CD14-positive monocyte (primary cell): Measurements from ENCODE around the gene CFAP61. TPM values are rescaled to one million over a fixed set of nuclear protein-coding genes. Genes with fewer than 3 reads are reported as not detected.

Experiments
- DNase-seq, 3 donors: peaks; one replicate each; pipeline ENCODE4 v3.0.0-alpha.2; 2011 to 2022
- H2AFZ ChIP-seq: 2 replicates; pipeline ENCODE4 v1.6.0; 2012; ENCODE audit warnings: mild to moderate bottlenecking, low read depth, low read length, inconsistent platforms; ENCODE audit not compliant: insufficient read depth, poor library complexity, severe bottlenecking
- H3K27ac ChIP-seq, 2 donors: 1 replicate in 1 of 2; 2 replicates in 1 of 2; pipeline ENCODE4 v1.5.1; 2012 to 2013; ENCODE audit warnings: low read length in 2 of 2, control low read depth in 1 of 2, inconsistent platforms in 1 of 2, low read depth in 1 of 2, mild to moderate bottlenecking in 1 of 2
- H3K27me3 ChIP-seq, 2 donors: one replicate each; pipeline versions ENCODE4 v1.6.0 to v1.6.1; 2011 to 2013; ENCODE audit warnings: low read length in 2 of 2; ENCODE audit not compliant: control insufficient read depth in 2 of 2, insufficient read depth in 2 of 2
- H3K36me3 ChIP-seq, 2 donors: replicated peaks in 1 of 2; 1 replicate in 1 of 2; 2 replicates in 1 of 2; pipeline versions ENCODE4 v1.5.1 to v1.6.1; 2012 to 2013; ENCODE audit warnings: low read length in 2 of 2, control low read depth in 1 of 2, inconsistent platforms in 1 of 2, mild to moderate bottlenecking in 1 of 2; ENCODE audit not compliant: insufficient read depth in 2 of 2, control insufficient read depth in 1 of 2
- H3K4me1 ChIP-seq, 2 donors: 1 replicate in 1 of 2; 2 replicates in 1 of 2; pipeline versions ENCODE4 v1.5.1 to v1.6.1; 2012 to 2013; ENCODE audit warnings: low read length in 2 of 2, control low read depth in 1 of 2, inconsistent platforms in 1 of 2, mild to moderate bottlenecking in 1 of 2, moderate library complexity in 1 of 2; ENCODE audit not compliant: insufficient read depth in 2 of 2, control insufficient read depth in 1 of 2
- H3K4me2 ChIP-seq: replicated peaks from 2 replicates; pipeline ENCODE3; 2012; ENCODE audit warnings: low read length, moderate library complexity, mild to moderate bottlenecking; ENCODE audit not compliant: poor library complexity, severe bottlenecking; ENCODE audit errors: extremely low read depth
- H3K4me3 ChIP-seq, 3 experiments: fragments of 200-600 bp in 1 of 3; sonication (generic) in 1 of 3; replicated peaks in 1 of 3; 1 replicate in 2 of 3; 2 replicates in 1 of 3; pipeline ENCODE4 v1.5.1; 2011 to 2013; ENCODE audit warnings: low read length in 3 of 3, mild to moderate bottlenecking in 3 of 3, control low read depth in 2 of 3, low read depth in 2 of 3, inconsistent platforms in 1 of 3, moderate library complexity in 1 of 3
- H3K79me2 ChIP-seq: 2 replicates; pipeline ENCODE4 v1.6.0; 2012; ENCODE audit warnings: mild to moderate bottlenecking, control low read depth, inconsistent platforms, low read length, moderate library complexity; ENCODE audit not compliant: insufficient read depth
- H3K9ac ChIP-seq: 2 replicates; pipeline ENCODE4 v1.6.0; 2017; ENCODE audit warnings: low read length, mild to moderate bottlenecking; ENCODE audit not compliant: insufficient read depth, poor library complexity, severe bottlenecking
- H3K9me3 ChIP-seq, 2 donors: replicated peaks in 1 of 2; 1 replicate in 1 of 2; 2 replicates in 1 of 2; pipeline versions ENCODE4 v1.5.1 to v1.6.1; 2012 to 2013; ENCODE audit warnings: low read length in 2 of 2, control low read depth in 1 of 2; ENCODE audit not compliant: control insufficient read depth in 1 of 2, insufficient read depth in 1 of 2
- H4K20me1 ChIP-seq: 2 replicates; pipeline ENCODE4 v1.6.0; 2012; ENCODE audit warnings: mild to moderate bottlenecking, low read length, control low read depth, moderate library complexity; ENCODE audit not compliant: insufficient read depth
- H3K27ac Mint-ChIP-seq, 7 donors: one replicate each; pipeline ENCODE4 v1.8.0; 2020; ENCODE audit warnings: mild to moderate bottlenecking in 7 of 7, mixed read lengths in 7 of 7, moderate library complexity in 6 of 7, inconsistent platforms in 2 of 7
- H3K27me3 Mint-ChIP-seq, 3 donors: one replicate each; pipeline ENCODE4 v1.8.0; 2021 to 2022; ENCODE audit warnings: low read depth in 3 of 3, mild to moderate bottlenecking in 3 of 3, mixed read lengths in 3 of 3, moderate library complexity in 3 of 3, inconsistent platforms in 1 of 3
- H3K36me3 Mint-ChIP-seq, 2 donors: one replicate each; pipeline ENCODE4 v1.8.0; 2020; ENCODE audit warnings: mixed read lengths in 2 of 2, inconsistent platforms in 1 of 2, mild to moderate bottlenecking in 1 of 2
- H3K4me1 Mint-ChIP-seq: one replicate; pipeline ENCODE4 v1.8.0; 2020; ENCODE audit warnings: mild to moderate bottlenecking, mixed read lengths
- H3K4me3 Mint-ChIP-seq, 2 donors: one replicate each; pipeline ENCODE4 v1.8.0; 2020; ENCODE audit warnings: mild to moderate bottlenecking in 2 of 2, mixed read lengths in 2 of 2, moderate library complexity in 1 of 2
- H3K9me3 Mint-ChIP-seq, 7 donors: one replicate each; pipeline ENCODE4 v1.8.0; 2020 to 2022; ENCODE audit warnings: mixed read lengths in 7 of 7, mild to moderate bottlenecking in 6 of 7, moderate library complexity in 6 of 7, inconsistent platforms in 2 of 7
- WGBS: methylation state at CpG from one replicate; pipeline ENCODE4 v1.1.5; 2013; ENCODE audit warnings: missing lambda C conversion rate; ENCODE audit not compliant: insufficient coverage; 5-methylcytosine and 5-hydroxymethylcytosine counted together
- intact Hi-C, 2 donors: fragments of 100-400 bp; cut with micrococcal nuclease; formaldehyde crosslinking; loops; one replicate each; pipeline versions ENCODE4 v1.15.0 to v1.15.1; 2023
- polyA plus RNA-seq, 3 donors: library from polyadenylated mRNA; depleted of rRNA in 1 of 3; unstranded in 2 of 3; stranded (reverse) in 1 of 3; fragments of 300-500 nt in 2 of 3; fragments of >200 nt in 1 of 3; fragmentation: Illumina TruSeq in 2 of 3; gene quantifications; 1 replicate in 2 of 3; 2 replicates in 1 of 3; pipeline ENCODE4 v1.2.3, GENCODE V29; 2012 to 2021
- TF ChIP-seq, protein P1 (sequence below): fragments of 200-600 bp; IDR thresholded peaks from one replicate; pipeline ENCODE4 v1.8.0; 2022; ENCODE audit warnings: antibody characterized with exemption, mild to moderate bottlenecking

Gene CFAP61
- polyA plus RNA-seq, 3 donors, result not detected

DNA sequence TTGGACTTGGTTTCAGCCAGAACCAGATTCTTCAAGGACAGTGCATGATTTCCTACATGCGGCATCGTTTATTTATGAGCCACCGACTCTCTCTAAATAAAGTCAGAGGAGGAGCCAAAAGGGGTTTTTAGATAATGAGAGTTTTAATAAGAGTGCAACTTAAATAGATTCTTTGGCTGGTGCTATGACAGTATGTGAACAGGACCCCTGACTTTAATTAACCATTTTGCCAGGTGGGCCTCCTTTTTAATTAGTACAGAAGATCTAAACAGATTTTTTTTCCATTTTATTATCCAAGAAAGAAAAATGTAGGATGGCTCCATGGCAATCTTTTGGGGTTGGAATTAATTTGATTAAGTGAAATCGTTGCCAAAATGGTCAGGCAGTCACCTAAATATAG is 240.8 kb downstream of the CFAP61 start:
- no peak for DNase-seq
- Mint-ChIP-seq H3K27ac (no peak overlapping the region), H3K27me3 (peaks cover 0 to 8% (median 0%) of the 10 kb centered on the region in 3 donors), H3K4me3 (no peak overlapping the region), H3K36me3 (no peaks in the 10 kb centered on the region), H3K4me1 (peaks cover 10% of the 10 kb centered on the region), H3K9me3 (peaks cover 0 to 11% (median 0%) of the 10 kb centered on the region in 7 donors)
- H2AFZ ChIP-seq, result no peak overlapping the region
- H3K79me2 ChIP-seq, result no peaks in the 10 kb centered on the region
- H3K4me2 ChIP-seq, result no peak overlapping the region
- intact Hi-C loops, result loop anchor here in 1 of 2 donors (10.0 kb wide), 1 partner anchor 48 kb away; no protein-coding TSS in a partner anchor
- no peak overlapping the region for H3K4me3 ChIP-seq
- no peak overlapping the region for H3K27ac ChIP-seq
- TF ChIP-seq, protein P1, sequence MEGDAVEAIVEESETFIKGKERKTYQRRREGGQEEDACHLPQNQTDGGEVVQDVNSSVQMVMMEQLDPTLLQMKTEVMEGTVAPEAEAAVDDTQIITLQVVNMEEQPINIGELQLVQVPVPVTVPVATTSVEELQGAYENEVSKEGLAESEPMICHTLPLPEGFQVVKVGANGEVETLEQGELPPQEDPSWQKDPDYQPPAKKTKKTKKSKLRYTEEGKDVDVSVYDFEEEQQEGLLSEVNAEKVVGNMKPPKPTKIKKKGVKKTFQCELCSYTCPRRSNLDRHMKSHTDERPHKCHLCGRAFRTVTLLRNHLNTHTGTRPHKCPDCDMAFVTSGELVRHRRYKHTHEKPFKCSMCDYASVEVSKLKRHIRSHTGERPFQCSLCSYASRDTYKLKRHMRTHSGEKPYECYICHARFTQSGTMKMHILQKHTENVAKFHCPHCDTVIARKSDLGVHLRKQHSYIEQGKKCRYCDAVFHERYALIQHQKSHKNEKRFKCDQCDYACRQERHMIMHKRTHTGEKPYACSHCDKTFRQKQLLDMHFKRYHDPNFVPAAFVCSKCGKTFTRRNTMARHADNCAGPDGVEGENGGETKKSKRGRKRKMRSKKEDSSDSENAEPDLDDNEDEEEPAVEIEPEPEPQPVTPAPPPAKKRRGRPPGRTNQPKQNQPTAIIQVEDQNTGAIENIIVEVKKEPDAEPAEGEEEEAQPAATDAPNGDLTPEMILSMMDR, result no peak
- H3K36me3 ChIP-seq, result no peaks in the 10 kb centered on the region
- peaks cover 6 to 8% of the 10 kb centered on the region in 2 donors for H3K4me1 ChIP-seq
- no peaks in the 10 kb centered on the region for H4K20me1 ChIP-seq
- H3K9me3 ChIP-seq, result no peaks in the 10 kb centered on the region
- no CpG with 5 or more reads among the region's 4 CpGs for WGBS
- H3K27me3 ChIP-seq, result no peaks in the 10 kb centered on the region
- H3K9ac ChIP-seq, result no peak overlapping the region

GRCh38 chr20:20293691-20294385 is 241.5 kb downstream of the CFAP61 start:
- no peaks in the 10 kb centered on the region for H3K36me3 Mint-ChIP-seq
- H3K9me3 Mint-ChIP-seq, result peaks cover 0 to 11% (median 0%) of the 10 kb centered on the region in 7 donors
- no peak overlapping the region for H3K4me2 ChIP-seq
- intact Hi-C loops, result loop anchor here in 1 of 2 donors (10.0 kb wide), 1 partner anchor 49 kb away; no protein-coding TSS in a partner anchor
- no peaks in the 10 kb centered on the region for H3K9me3 ChIP-seq
- H3K27me3 Mint-ChIP-seq, result peaks cover 0 to 8% (median 0%) of the 10 kb centered on the region in 3 donors
- H3K4me1 Mint-ChIP-seq, result peaks cover 10% of the 10 kb centered on the region
- H3K4me1 ChIP-seq, result peaks cover 6 to 8% of the 10 kb centered on the region in 2 donors
- H4K20me1 ChIP-seq, result no peaks in the 10 kb centered on the region
- H3K27ac Mint-ChIP-seq, result no peak overlapping the region
- 18% methylated on average over 2 of the region's 7 CpGs for WGBS
- TF ChIP-seq, protein P1, result no peak
- no peak overlapping the region for H3K27ac ChIP-seq
- no peaks in the 10 kb centered on the region for H3K27me3 ChIP-seq
- no peak overlapping the region for H2AFZ ChIP-seq
- peak overlapping the region in 1 of 3 experiments; percentile 9 for H3K4me3 ChIP-seq
- no peak overlapping the region for H3K4me3 Mint-ChIP-seq
- no peak overlapping the region for H3K9ac ChIP-seq
- no peaks in the 10 kb centered on the region for H3K36me3 ChIP-seq
- DNase-seq, result peak in 1 of 3 donors; percentile 31
- H3K79me2 ChIP-seq, result no peaks in the 10 kb centered on the region
